BJ (cell line): ENCODE data around the gene STOX2. TPM values are rescaled to one million over a fixed set of nuclear protein-coding genes. Genes with fewer than 3 reads are reported as not detected.

Experiments
- CTCF ChIA-PET: fragments of 350-600 bp; formaldehyde crosslinking; extraction: SDS; loops from one replicate; lab custom pipeline; 2021; ENCODE audit warnings: antibody characterized with exemption, inconsistent platforms; lab: Yijun Ruan, JAX
- POLR2A ChIA-PET: fragments of 300-600 bp; sonication (Branson Sonifier 250); formaldehyde crosslinking; extraction: SDS; loops from one replicate; lab custom pipeline; 2021; ENCODE audit warnings: antibody characterized with exemption; lab: Charles Lee
- DNase-seq: peaks from one replicate; pipeline ENCODE4 v3.0.0-alpha.2; 2011; ENCODE audit warnings: low read depth
- H3K27me3 ChIP-seq: 2 replicates; pipeline ENCODE4 v1.6.0; 2011; ENCODE audit warnings: low read length; ENCODE audit not compliant: control insufficient read depth, insufficient read depth
- H3K36me3 ChIP-seq: 2 replicates; pipeline ENCODE4 v1.5.1; 2011; ENCODE audit warnings: low read length; ENCODE audit not compliant: control insufficient read depth, insufficient read depth
- H3K4me3 ChIP-seq: 2 replicates; pipeline ENCODE4 v1.5.1; 2011; ENCODE audit warnings: low read depth, mild to moderate bottlenecking, control low read depth, low read length
- polyA plus RNA-seq: library from polyadenylated mRNA; depleted of rRNA; stranded (reverse); fragments of >200 nt; gene quantifications from 2 replicates; pipeline ENCODE4 v1.2.3, GENCODE V29; 2011
- TF ChIP-seq, protein P1 (sequence below): IDR thresholded peaks from 2 replicates; pipeline ENCODE4 v1.5.1; 2011; ENCODE audit warnings: low read depth, mild to moderate bottlenecking, control low read depth, inconsistent platforms, low read length, moderate library complexity; ENCODE audit not compliant: insufficient read depth

STOX2 gene
- polyA plus RNA-seq, 1 experiment, result 0.27 TPM

DNA sequence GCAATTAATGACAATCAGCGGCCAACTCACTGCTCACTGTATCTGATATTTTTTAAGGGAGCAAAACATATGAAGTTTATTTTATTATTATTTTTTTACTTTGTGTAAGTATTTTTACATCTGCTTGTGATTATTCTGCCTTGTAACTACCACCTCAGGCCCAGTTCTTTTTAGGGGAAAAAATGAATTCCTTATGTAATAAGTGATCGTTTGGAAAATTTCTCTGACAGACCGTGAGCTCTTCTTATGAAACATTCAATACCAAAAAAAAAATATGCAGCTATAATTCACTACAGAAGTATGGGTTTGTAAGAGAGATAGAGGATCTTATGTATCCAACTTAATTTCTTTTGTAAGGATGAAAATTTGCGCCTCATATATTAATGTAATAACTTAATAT is 33.5 kb upstream of the STOX2 start:
- H3K27me3 ChIP-seq, result no peaks in the 10 kb centered on the region
- ChIA-PET CTCF (no interaction called here), POLR2A (interaction anchor here (0.7 kb wide), 1 partner anchor 9 kb away, joined by 7 read pairs; no protein-coding TSS in a partner anchor)
- no peak for DNase-seq
- TF ChIP-seq, protein P1, sequence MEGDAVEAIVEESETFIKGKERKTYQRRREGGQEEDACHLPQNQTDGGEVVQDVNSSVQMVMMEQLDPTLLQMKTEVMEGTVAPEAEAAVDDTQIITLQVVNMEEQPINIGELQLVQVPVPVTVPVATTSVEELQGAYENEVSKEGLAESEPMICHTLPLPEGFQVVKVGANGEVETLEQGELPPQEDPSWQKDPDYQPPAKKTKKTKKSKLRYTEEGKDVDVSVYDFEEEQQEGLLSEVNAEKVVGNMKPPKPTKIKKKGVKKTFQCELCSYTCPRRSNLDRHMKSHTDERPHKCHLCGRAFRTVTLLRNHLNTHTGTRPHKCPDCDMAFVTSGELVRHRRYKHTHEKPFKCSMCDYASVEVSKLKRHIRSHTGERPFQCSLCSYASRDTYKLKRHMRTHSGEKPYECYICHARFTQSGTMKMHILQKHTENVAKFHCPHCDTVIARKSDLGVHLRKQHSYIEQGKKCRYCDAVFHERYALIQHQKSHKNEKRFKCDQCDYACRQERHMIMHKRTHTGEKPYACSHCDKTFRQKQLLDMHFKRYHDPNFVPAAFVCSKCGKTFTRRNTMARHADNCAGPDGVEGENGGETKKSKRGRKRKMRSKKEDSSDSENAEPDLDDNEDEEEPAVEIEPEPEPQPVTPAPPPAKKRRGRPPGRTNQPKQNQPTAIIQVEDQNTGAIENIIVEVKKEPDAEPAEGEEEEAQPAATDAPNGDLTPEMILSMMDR, result no peak
- H3K36me3 ChIP-seq, result no peaks in the 10 kb centered on the region
- no peak overlapping the region for H3K4me3 ChIP-seq

DNA sequence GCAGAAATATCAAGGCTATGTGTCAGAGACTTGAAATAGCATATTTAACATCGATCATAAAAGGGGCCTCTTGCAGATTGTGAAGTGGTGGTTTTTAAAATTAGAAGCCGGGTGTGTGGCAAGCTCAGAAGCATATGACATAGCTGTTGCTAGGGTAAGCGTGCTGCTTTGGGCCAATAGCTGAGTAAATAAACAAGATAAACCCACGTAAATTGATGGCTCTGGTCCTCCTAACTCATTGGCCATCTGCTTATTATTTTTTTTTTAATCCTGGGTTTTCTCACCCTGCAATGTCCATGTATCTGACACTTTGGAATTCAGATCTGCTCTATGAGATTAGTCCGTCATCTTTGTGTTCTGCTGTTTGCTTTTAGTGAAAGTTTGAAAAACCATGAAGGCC is 32.6 kb upstream of the STOX2 start:
- no peak overlapping the region for H3K4me3 ChIP-seq
- ChIA-PET CTCF (no interaction called here), POLR2A (no interaction called here)
- H3K36me3 ChIP-seq, result no peaks in the 10 kb centered on the region
- H3K27me3 ChIP-seq, result no peaks in the 10 kb centered on the region
- no peak for DNase-seq
- TF ChIP-seq, protein P1, result no peak

DNA sequence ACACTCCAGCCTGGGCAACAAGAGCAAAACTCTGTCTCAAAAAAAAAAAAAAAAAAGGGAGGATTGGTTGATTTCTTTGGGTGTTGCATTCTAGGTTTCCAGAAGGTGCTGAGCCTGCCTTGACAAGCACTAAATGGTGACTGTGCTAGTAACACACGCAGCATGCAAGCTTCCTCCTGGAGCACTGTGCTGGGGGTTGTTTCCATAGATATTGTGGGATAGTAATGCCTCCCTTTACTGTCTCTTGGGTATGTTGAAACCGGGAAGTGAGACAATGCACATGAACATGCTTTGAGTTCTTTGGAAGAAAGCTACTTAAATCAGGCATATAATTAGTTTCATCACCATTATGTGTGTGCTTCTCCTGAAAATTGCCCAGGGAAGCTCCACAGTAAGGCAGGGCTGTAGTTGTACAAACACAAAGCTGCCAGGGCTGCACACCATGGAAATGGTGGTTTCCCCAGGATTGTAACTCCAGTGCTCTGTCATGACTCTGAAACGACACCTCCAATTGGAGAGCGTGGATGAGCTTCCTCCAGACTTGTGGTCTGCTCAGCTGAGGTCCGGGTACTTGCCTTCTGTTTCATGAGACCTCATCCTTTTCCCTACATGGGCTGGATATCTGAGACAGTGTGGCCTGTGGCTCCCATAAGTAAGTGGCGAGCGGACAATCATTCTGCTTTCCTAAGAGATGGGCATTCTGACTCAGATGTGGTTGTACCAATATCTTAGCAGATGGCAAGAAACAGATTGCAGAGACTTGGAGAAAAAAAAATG is 31.5 kb upstream of the STOX2 start:
- no peak for DNase-seq
- POLR2A ChIA-PET, result no interaction called here
- H3K27me3 ChIP-seq, result no peaks in the 10 kb centered on the region
- H3K4me3 ChIP-seq, result no peak overlapping the region
- no peaks in the 10 kb centered on the region for H3K36me3 ChIP-seq
- CTCF ChIA-PET, result no interaction called here
- TF ChIP-seq, protein P1, result no peak

DNA sequence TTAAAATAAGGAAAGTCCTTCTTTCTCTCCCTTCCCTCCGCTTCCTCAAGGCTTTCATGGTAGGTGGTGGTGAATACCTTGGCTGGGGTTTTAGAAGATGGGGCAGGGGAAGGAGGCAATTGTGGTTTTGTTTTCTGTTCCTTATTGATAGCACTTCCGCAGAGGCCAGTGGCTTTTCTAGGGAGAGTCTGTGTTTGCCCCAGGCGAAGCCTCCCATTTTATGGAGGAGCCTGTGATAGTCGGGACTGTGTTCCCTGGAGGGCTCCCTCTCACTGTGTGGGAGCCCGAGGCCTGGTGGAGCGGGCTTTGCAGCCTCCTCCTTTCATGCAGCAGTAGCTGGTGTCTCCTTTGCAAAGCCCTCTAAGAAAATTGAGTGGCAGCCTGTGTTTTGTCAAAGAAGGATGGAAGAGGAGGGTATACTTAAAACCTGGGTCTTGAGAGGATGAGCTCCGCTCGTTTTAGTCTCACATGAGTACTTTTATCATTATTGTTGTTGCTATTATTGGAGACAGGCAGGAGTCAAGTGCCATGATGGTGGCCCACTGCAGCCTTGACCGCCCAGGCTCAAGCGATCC is 29.8 kb upstream of the STOX2 start:
- POLR2A ChIA-PET, result no interaction called here
- CTCF ChIA-PET, result no interaction called here
- H3K4me3 ChIP-seq, result no peak overlapping the region

More for the DNA sequence above, 29.8 kb upstream of the STOX2 start:
- H3K36me3 ChIP-seq, result no peaks in the 10 kb centered on the region
- TF ChIP-seq, protein P1, result no peak
- no peaks in the 10 kb centered on the region for H3K27me3 ChIP-seq
- no peak for DNase-seq
